Tibial artery (tissue), 4 donors: Measurements from ENCODE around the gene ZNF521.

Experiments
- DNase-seq, 2 donors: peaks; one replicate each; pipeline ENCODE4 v3.0.0-alpha.2; 2019
- H3K27ac ChIP-seq, 2 donors: fragments of 200-600 bp; sonication (generic) in 1 of 2; 1 replicate in 1 of 2; 2 replicates in 1 of 2; pipeline ENCODE4 v1.5.1; 2018 to 2019; ENCODE audit warnings: mild to moderate bottlenecking in 1 of 2
- H3K27me3 ChIP-seq, 2 donors: fragments of 200-600 bp; sonication (generic) in 1 of 2; one replicate each; pipeline versions ENCODE4 v1.5.1 to v1.6.0; 2016 to 2019
- H3K36me3 ChIP-seq, 3 donors: fragments of 200-600 bp; sonication (generic) in 2 of 3; one replicate each; pipeline ENCODE4 v1.5.1; 2016 to 2019; ENCODE audit warnings: mild to moderate bottlenecking in 2 of 3
- H3K4me1 ChIP-seq, 4 donors: fragments of 200-600 bp; sonication (generic) in 2 of 4; 1 replicate in 3 of 4; 2 replicates in 1 of 4; pipeline ENCODE4 v1.5.1; 2016 to 2019
- H3K4me3 ChIP-seq, 2 donors: fragments of 200-600 bp; sonication (generic) in 1 of 2; 1 replicate in 1 of 2; 2 replicates in 1 of 2; pipeline ENCODE4 v1.5.1; 2018 to 2019; ENCODE audit warnings: mild to moderate bottlenecking in 2 of 2
- H3K9me3 ChIP-seq, 3 donors: fragments of 200-600 bp; sonication (generic) in 1 of 3; one replicate each; pipeline ENCODE4 v1.5.1; 2016 to 2019
- intact Hi-C: fragments of 100-400 bp; cut with DNase I; formaldehyde crosslinking; loops from one replicate; pipeline ENCODE4 v1.15.0; 2023; ENCODE audit warnings: low total_unique reads
- TF ChIP-seq, protein P1 (sequence below), 2 experiments: fragments of 200-600 bp in 1 of 2; fragments of 450-650 bp in 1 of 2; IDR thresholded peaks; one replicate each; pipeline ENCODE4 v1.5.1; 2017 to 2019; ENCODE audit warnings: antibody characterized with exemption in 2 of 2, mild to moderate bottlenecking in 1 of 2, moderate library complexity in 1 of 2

The ZNF521 gene

DNA sequence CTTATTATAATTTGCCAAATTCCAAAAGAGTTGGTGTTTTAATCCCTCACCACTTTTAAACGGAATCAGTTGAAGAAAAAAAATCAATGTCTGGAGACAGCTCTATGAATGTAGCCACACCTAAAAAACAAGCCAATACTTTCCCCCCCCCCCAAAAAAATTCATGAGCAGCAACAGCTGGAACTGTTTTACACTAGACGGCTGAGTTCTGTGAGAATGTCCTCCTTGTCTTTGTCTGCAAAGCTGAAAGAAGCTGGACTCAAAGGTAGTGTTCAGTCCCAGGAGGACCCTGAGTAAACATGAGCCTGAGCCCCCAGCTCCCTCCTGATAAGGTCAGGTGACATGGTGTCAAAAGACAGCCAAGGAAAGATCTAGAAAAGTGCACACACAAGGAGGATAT, 68.2 kb downstream of the ZNF521 start:
- intact Hi-C loops: no loop called here
- Histone ChIP-seq H3K4me3 (no peak overlapping the region), H3K27ac (no peak overlapping the region), H3K27me3 (no peaks in the 10 kb centered on the region), H3K4me1 (peaks cover 0 to 13% (median 2%) of the 10 kb centered on the region in 4 donors), H3K9me3 (no peaks in the 10 kb centered on the region), H3K36me3 (no peaks in the 10 kb centered on the region)
- TF ChIP-seq, protein P1, sequence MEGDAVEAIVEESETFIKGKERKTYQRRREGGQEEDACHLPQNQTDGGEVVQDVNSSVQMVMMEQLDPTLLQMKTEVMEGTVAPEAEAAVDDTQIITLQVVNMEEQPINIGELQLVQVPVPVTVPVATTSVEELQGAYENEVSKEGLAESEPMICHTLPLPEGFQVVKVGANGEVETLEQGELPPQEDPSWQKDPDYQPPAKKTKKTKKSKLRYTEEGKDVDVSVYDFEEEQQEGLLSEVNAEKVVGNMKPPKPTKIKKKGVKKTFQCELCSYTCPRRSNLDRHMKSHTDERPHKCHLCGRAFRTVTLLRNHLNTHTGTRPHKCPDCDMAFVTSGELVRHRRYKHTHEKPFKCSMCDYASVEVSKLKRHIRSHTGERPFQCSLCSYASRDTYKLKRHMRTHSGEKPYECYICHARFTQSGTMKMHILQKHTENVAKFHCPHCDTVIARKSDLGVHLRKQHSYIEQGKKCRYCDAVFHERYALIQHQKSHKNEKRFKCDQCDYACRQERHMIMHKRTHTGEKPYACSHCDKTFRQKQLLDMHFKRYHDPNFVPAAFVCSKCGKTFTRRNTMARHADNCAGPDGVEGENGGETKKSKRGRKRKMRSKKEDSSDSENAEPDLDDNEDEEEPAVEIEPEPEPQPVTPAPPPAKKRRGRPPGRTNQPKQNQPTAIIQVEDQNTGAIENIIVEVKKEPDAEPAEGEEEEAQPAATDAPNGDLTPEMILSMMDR (IDR thresholded peaks at IDR 0.05): no peak
- no peak for DNase-seq

- Histone ChIP-seq H3K36me3 (no peaks in the 10 kb centered on the region), H3K9me3 (no peaks in the 10 kb centered on the region), H3K4me1 (peaks cover 0 to 13% (median 0%) of the 10 kb centered on the region in 4 donors), H3K4me3 (no peak overlapping the region), H3K27me3 (no peaks in the 10 kb centered on the region), H3K27ac (no peak overlapping the region)
- intact Hi-C loops: no loop called here
- DNase-seq: no peak
- TF ChIP-seq, protein P1 (IDR thresholded peaks at IDR 0.05): no peak
Measured at GRCh38 chr18:25282896-25283703, 68.9 kb downstream of the ZNF521 start.

DNA sequence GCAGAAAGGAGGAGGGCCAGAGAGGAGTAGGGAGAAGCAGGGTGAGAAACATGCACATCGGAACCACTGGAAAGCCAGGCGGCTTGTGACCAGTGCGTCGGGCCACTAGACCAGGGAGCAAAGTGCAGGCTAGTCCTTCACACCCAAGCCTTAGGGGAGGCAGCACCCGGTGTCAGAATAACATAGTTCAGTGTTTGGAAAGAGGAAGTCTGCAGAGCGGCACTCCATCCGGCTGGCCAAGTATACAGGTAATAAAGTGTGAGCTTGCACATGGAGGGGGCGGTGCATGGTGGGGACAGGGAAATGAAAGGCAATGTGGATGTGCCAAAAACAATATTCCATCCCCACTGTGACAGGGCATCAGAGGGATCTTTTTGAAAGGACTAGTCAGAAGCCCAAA, 69.7 kb downstream of the ZNF521 start:
- Histone ChIP-seq H3K36me3 (no peaks in the 10 kb centered on the region), H3K27ac (no peak overlapping the region), H3K27me3 (no peaks in the 10 kb centered on the region), H3K4me3 (no peak overlapping the region), H3K4me1 (peaks cover 0 to 13% (median 0%) of the 10 kb centered on the region in 4 donors), H3K9me3 (no peaks in the 10 kb centered on the region)
- intact Hi-C loops: no loop called here
- no peak for DNase-seq
- TF ChIP-seq, protein P1 (IDR thresholded peaks at IDR 0.05): no peak

GRCh38 chr18:25281556-25281955, 70.4 kb downstream of the ZNF521 start:
- DNase-seq: no peak
- intact Hi-C loops: no loop called here
- Histone ChIP-seq H3K9me3 (no peaks in the 10 kb centered on the region), H3K27ac (no peak overlapping the region), H3K4me3 (no peak overlapping the region), H3K27me3 (no peaks in the 10 kb centered on the region), H3K4me1 (peaks cover 0 to 13% (median 0%) of the 10 kb centered on the region in 4 donors), H3K36me3 (no peaks in the 10 kb centered on the region)
- TF ChIP-seq, protein P1 (IDR thresholded peaks at IDR 0.05): no peak

- peaks cover 0 to 4% (median 0%) of the 10 kb centered on the region in 4 donors for H3K4me1 ChIP-seq
- no peaks in the 10 kb centered on the region for H3K27me3 ChIP-seq
- H3K27ac ChIP-seq: no peak overlapping the region
- H3K9me3 ChIP-seq: no peaks in the 10 kb centered on the region
- no peak overlapping the region for H3K4me3 ChIP-seq
- DNase-seq: no peak
- TF ChIP-seq, protein P1 (IDR thresholded peaks at IDR 0.05): no peak
- no peaks in the 10 kb centered on the region for H3K36me3 ChIP-seq
- intact Hi-C loops: no loop called here
Measured at GRCh38 chr18:25279961-25280360, 72.0 kb downstream of the ZNF521 start.
